ENCODE measurements around the gene CEMP1.

The CEMP1 gene

DNA sequence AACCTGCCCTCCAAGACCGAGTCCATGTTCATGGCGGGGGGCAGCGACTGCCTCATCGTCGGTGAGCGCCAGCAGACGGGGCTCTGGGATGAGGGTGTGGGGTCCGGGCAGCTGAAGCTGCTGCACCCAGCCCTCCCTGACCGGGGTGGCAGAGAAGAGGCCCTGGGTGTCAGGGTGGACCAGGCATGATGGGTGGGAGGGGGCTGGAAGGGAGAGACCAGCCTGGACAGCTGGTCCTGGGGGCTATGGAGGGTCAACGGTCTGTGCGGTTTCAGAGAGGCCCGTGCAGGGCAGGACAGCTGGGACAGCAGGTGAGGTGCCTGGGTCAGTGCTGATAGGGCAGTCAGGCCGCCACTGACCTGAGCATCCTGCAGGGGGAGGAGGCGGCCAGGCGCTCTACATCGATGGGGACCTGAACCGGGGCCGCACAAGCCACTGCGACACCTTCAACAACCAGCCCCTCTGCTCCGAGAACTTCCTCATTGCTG, 30.7 kb downstream of the CEMP1 start:
- no peak for ATAC-seq

DNA sequence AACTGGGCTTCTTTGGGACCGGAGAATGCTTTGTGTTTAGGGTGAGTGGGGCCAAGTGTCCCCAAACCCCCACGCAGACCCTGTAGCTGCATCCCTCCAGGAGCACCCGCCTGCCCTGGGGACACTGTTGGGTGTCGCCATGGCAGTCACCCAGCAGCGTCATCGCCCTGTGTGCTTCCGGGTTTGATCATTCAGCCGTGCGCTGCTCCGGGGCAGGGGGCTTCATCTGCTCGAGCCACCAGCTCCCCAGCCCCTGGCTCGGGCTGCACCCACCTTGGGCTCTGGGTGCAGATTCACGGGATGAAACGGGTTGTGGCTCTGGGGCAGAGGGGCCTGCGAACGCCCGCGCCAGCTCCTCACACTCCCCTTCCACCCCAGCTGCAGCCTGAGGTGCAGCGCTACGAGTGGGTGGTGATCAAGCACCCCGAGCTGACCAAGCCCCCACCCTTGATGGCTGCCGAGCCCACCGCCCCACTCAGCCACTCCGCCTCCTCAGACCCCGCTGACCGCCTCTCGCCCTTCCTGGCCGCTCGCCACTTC, 31.2 kb downstream of the CEMP1 start:
- ATAC-seq, result no peak

- ATAC-seq, result no peak
Measured at GRCh38 chr16:2499454-2499853, 31.8 kb downstream of the CEMP1 start.

GRCh38 chr16:2498531-2499253, 32.5 kb downstream of the CEMP1 start:
- no peak for ATAC-seq

DNA sequence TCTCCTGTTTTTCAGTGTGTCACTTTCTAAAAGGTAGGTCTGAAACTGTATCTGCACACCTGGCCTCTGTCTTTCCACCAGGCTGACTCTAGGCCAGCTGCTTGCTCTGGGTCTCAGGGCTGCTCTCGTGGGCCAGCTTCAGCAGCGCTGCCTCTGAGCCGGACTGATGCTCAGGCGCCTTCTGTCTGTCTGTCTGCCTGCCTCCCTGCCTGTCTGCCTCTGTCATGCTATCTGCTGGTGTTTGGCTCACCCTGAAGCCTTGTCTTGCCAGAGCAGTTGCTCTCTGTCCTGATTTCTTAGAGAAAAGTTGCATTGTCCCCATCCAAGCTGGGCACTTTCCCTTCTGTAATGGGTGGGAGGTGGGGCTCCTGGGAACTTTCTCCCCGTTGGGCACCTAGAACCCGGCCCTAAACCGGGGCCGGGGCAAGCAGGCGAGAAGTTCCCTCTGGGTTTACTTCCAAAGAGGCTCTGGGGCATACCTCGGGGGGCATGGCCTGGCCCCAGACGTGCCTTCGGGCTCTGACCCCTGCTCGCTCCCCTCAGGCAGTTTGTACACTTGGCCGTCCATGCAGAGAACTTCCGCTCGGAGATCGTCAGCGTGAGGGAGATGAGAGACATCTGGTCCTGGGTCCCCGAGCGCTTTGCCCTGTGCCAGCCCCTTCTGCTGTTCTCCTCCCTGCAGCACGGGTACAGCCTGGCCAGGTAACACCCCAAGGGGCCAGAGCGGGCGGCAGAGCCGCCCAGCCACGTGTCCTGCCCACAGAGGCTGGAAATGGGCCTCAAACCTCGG, 33.3 kb downstream of the CEMP1 start:
- ATAC-seq, result no peak

DNA sequence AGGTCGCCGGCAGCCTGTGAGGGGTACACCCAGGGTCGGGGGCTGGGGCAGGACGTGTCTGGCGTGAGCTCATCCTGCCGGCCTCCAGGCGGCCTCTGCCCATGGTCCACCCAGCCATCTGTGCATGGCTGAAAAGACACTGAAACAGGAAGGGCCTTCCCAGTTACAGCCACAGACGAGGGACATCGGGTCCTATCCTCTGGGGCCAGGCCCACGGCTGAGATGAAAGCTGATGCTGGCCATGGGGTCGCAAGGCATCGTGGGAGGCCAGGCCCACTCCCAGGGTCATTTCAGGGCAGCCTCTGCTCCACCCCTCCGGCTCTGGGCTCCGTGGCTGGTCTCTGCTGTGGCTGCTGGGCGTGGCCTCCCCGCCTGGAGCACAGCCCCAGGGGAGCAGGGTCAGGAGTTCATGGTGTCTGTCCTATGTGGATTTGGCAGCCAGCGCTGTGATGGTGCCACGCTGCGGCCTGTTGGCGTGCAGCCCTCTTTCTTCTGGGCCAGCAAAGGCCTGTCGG, 34.0 kb downstream of the CEMP1 start:
- ATAC-seq, result no peak

- no peak for ATAC-seq
Measured at GRCh38 chr16:2496223-2497115, 34.7 kb downstream of the CEMP1 start.

GRCh38 chr16:2495041-2495440, 36.2 kb downstream of the CEMP1 start:
- ATAC-seq, result no peak

DNA sequence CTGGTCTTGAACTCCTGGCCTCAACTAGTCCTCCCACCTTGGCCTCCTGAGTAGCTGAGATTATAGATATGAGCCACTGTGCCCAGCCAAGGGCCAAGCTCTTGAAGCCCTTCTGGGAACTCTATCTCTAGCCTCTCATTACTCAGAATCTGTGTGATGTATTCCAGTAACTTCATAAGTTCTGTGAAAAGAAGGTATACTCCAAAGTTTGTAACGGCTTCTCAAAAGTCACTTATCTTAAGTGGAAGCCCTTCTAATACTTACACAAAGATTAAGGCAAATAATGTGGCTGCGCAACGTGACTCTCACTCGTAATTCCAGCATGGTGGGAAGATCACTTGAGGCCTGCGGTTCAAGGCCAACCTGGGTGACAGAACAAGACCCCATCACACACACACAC, 36.6 kb downstream of the CEMP1 start:
- ATAC-seq, result no peak

- no peak for ATAC-seq
Measured at GRCh38 chr16:2493605-2494004, 37.6 kb downstream of the CEMP1 start.

GRCh38 chr16:2492292-2492691, 38.9 kb downstream of the CEMP1 start:
- ATAC-seq, result no peak

- ATAC-seq, result no peak
Measured at GRCh38 chr16:2490190-2491105, 40.8 kb downstream of the CEMP1 start.

DNA sequence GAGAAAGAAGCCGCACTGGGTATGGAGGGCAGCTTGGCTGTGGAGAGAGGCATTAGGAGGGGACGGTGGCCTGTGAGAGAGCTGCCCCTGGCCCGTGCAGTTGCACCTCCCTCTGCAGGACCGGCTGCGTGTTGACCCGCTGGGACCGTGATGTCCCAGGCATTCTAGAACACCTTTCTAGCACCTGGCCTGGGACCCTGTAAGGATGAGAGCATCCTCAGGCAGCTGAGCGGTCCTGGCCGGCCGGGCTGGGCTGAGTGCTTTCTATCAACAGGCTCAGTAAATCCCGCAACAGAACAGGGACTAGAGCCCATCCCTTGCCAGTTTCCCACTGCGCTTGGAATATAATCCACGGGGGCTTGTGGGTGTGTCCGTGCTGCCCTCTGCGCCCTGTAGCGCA, 41.6 kb downstream of the CEMP1 start:
- no peak for ATAC-seq

DNA sequence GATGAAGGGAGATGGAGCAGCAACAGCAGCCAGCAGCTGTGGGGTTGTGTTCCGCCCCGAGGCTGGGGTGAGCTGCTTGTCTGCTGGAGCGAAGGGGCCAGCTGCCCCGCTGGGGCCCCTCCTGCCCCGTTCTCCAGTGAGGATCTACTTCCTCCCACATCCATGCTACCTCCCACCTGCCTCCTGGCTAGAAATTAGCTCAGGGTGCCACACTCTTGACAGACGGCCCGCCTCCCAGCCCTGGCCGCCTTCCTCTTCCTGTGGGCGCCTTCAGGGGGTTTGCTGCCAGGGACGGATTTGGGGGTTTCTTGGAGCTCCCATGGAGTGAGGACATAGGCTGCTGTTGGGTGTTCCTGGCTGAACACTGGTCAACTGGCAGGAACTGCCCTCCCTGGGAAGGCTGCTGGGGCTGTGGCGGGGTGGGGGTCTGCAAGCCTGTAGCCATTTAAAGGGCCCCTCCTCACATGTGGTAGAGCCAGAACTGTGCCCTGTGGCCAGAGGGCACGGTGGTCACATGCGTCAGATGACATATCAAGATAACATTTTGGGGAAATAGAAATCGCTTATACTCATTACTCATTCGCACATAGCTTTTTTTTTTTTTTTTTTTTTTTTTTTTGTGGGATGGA, 43.2 kb downstream of the CEMP1 start:
- ATAC-seq, result no peak

DNA sequence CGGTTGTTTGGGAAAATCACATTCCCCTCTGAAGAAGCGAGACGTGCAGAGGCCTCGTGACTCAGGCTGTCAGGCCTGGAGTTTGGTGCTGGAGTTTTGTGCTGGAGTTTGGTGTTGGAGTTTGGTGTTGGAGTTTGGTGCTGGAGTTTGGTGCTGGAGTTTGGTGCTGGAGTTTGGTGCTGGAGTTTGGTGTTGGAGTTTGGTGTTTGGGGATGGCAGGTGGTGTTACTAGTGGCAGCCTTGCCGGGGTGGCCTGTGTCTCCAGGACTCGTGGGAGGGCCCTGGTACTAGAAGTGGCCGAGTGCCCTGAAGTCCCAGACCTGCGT, 43.7 kb downstream of the CEMP1 start:
- no peak for ATAC-seq

GRCh38 chr16:2486645-2487516, 44.3 kb downstream of the CEMP1 start:
- ATAC-seq, result peak; percentile 93 to 96

- ATAC-seq, result no peak
Measured at GRCh38 chr16:2485811-2486507, 45.2 kb downstream of the CEMP1 start.

GRCh38 chr16:2484898-2485508, 46.2 kb downstream of the CEMP1 start:
- no peak for ATAC-seq
